SK-N-SH (cell line): ENCODE measurements around the gene JAZF1.

Experiments used
- ELF1 ChIP-seq: IDR thresholded peaks from 2 replicates; pipeline ENCODE4 v1.4.0; 2012
- GABPA ChIP-seq: IDR thresholded peaks from 2 replicates; pipeline ENCODE4 v1.4.0; 2012; ENCODE audit warnings: low read depth, mild to moderate bottlenecking
- POLR2AphosphoS5 ChIP-seq: IDR thresholded peaks from 2 replicates; pipeline ENCODE4 v1.6.1; 2012; ENCODE audit warnings: low read depth, low read length
- RFX5 ChIP-seq: IDR thresholded peaks from 2 replicates; pipeline ENCODE4 v1.6.1; 2012; ENCODE audit warnings: mild to moderate bottlenecking, improper control_type of control experiment, low read length
- SMC3 ChIP-seq: IDR thresholded peaks from 2 replicates; pipeline ENCODE4 v1.6.1; 2012; ENCODE audit warnings: low read depth, low read length, improper control_type of control experiment
- TAF1 ChIP-seq: IDR thresholded peaks from 2 replicates; pipeline ENCODE4 v1.6.1; 2012; ENCODE audit warnings: low read depth, mild to moderate bottlenecking, low read length, moderate library complexity, borderline replicate concordance
- TF ChIP-seq, protein P1 (sequence below): fragments of 200-600 bp; sonication (generic); IDR thresholded peaks from 2 replicates; pipeline ENCODE4 v1.6.1; 2017; ENCODE audit warnings: antibody characterized with exemption, mild to moderate bottlenecking, moderate library complexity

DNA sequence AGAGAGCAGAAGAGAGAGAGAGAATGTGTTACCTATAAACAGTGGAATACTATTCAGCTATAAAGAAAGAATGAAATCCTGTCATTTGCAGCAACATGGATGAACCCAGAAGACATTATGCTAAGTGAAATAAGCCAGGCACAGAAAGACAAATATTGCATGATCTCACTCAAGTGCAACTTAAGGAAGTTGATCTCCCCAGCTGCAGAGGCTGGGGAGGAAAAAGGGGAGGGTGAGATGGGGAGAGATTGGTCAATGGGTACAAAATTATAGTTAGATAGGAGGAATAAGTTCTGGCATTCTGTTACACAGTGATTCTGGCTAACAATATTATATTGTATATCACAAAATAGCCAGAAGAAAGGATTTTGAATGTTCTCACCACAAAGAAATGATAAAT, 11.2 kb upstream of the JAZF1 start:
- TF ChIP-seq POLR2AphosphoS5 (no peak), ELF1 (no peak), RFX5 (no peak), SMC3 (no peak), GABPA (no peak), TAF1 (no peak)
- TF ChIP-seq, protein P1, sequence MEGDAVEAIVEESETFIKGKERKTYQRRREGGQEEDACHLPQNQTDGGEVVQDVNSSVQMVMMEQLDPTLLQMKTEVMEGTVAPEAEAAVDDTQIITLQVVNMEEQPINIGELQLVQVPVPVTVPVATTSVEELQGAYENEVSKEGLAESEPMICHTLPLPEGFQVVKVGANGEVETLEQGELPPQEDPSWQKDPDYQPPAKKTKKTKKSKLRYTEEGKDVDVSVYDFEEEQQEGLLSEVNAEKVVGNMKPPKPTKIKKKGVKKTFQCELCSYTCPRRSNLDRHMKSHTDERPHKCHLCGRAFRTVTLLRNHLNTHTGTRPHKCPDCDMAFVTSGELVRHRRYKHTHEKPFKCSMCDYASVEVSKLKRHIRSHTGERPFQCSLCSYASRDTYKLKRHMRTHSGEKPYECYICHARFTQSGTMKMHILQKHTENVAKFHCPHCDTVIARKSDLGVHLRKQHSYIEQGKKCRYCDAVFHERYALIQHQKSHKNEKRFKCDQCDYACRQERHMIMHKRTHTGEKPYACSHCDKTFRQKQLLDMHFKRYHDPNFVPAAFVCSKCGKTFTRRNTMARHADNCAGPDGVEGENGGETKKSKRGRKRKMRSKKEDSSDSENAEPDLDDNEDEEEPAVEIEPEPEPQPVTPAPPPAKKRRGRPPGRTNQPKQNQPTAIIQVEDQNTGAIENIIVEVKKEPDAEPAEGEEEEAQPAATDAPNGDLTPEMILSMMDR = no peak
